KG1 (cell line): ENCODE data around the gene DUS1L.
"Not testable (repeated sequence)": the region's sequence is repeated elsewhere in the genome, so short reads cannot be mapped to it uniquely, and the experiment has no call there.

Experiments
- DNase-seq: peaks from one replicate; lab custom pipeline; 2025; lab: John Stamatoyannopoulos, UW

The DUS1L gene

DNA sequence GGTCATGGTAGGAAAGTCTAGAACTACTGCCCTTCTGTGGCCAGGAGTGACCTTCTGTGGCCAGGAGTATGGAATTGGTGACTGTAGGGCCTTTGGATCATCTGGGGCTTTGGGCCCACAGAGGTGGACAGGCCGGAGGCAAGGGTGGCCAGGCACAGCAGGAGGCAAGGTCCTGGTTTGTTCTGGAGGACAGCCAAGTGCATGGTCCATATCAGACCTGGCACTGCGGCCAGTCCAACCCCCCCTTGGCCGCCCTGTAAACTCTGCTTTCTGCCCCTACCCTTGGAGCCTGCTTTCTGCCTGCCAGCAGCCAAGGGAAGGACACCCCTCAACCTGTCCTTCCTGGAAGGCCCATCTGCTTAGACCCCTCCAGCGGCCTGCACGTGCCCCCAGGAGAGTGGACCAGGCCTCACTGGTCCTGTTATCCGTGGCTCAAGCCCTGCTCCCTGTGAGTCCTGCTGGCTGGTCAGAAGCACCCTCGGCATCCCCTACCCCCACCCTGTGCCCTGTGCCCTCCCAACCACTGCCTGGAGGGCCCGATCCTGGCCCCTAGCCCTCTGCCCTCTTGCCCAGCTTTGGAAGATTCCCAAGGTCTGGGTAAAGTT is 25.8 kb downstream of the DUS1L start:
- DNase-seq, result no peak

DNA sequence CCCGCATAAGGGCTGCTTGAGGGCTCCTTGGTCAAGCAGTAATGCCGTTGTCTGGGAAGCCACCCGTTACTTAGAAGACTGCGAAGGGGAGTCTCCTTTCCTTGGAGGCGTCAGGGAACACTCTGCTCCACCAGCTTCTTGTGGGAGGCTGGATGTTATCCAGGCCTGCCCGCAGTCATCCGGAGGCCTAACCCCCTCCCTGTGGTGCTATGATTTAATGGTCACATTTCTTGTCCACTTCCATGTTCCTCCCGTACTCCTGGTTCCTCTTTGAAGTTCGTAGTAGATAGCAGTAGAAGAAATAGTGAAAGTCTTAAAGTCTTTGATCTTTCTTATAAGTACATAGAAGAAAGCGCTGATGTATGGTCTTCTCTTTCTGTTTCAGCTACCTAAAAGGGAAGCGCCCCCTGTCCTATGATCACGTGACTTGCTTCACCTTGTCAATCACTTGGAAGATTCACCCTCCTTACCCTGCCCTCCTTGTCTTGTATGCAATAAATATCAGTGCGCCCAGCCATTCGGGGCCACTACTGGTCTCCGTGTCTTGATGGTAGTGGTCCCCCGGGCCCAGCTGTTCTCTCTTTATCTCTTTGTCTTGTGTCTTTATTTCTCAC is 26.7 kb downstream of the DUS1L start:
- DNase-seq, result not testable (repeated sequence)

GRCh38 chr17:82037889-82038195 is 27.8 kb downstream of the DUS1L start:
- DNase-seq, result no peak

DNA sequence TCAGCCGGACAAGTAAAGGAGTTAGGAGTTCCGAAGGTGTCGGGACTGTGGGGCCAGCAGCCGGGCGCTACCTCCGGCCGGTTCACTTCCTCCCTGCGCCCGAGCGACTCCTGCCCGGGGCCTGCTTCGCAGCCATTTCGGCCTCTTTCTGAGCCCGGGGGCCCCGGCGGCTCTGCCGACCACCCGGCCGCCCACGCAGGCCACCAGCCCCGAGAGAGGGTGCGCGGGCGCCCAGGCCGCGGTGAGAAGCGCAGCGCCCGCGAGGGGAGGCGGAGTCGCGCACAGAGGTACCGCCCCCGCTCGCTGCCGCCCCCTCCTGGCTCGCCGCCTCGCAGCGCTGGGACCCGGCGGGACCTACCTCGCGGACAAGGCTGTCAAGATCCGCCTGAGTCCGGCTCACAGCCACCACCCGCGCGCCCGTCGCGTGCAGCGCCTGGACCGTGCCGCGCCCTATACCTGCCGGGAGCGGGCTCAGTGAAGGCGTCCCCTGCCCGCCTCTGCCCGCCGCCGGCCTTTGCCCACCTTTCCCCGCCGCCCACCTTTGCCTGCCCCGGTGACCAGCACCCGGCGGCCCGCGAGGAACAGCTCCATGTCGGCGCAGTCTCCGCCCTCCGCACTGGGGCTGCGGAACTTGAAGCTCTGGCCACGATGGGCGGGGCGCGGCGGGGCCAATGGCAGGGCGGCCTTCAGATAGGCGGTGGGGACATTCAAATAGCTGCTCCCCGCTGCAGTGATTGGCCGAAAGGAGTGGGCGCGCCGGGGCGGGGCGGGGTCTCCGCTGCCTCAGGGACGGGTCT is 28.3 kb downstream of the DUS1L start, which contains the start of gene DCXR:
Gene DCXR (minus strand): TSS at position 606 of the 797 bp plus-strand sequence. CDS start 15 bp downstream, at position 591.
- DNase-seq, result peak; percentile 78

- DNase-seq, result no peak
Measured at GRCh38 chr17:82036634-82037091, 28.9 kb downstream of the DUS1L start.

- DNase-seq, result no peak
Measured at GRCh38 chr17:82035956-82036633, 29.5 kb downstream of the DUS1L start.

GRCh38 chr17:82035488-82035887 is 30.1 kb downstream of the DUS1L start:
- no peak for DNase-seq

GRCh38 chr17:82034371-82035011 is 31.1 kb downstream of the DUS1L start:
- DNase-seq, result no peak

- no peak for DNase-seq
Measured at GRCh38 chr17:82033359-82034085, 32.1 kb downstream of the DUS1L start.

- DNase-seq, result no peak
Measured at GRCh38 chr17:82031885-82032627, 33.5 kb downstream of the DUS1L start.

DNA sequence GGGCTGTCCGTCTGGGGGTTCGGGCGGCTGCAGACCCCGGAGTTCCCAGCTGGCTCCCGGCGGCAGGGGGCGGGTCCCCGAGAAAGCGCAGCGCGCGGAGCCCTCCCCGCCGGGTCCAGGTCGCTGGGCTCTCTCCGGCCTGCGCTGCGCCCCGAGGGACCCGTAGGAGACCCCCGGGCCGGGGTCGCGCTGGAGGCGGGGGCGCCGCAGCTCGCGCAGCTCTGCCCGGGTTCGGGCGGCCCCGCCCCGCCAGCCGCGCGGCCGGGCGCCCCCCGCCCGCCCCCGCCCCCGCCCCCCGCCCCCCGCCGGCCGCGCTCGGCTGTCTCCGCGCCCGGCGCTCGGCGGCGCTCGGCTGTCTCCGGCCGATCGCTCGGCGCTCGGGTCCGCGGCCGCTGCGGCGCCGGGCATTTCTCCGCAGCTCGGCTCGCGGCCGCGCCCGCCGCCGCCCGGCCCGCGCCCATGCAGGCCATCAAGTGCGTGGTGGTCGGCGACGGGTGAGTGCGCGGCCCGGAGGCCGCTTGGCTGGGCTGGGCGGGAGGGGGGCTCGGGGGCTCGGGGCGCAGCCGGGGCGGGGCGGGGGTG is 34.2 kb downstream of the DUS1L start, which contains the start of gene RAC3:
Gene RAC3 (plus strand): TSS at position 376 of the 582 bp plus-strand sequence. CDS start 84 bp downstream, at position 460.
- DNase-seq, result no peak

DNA sequence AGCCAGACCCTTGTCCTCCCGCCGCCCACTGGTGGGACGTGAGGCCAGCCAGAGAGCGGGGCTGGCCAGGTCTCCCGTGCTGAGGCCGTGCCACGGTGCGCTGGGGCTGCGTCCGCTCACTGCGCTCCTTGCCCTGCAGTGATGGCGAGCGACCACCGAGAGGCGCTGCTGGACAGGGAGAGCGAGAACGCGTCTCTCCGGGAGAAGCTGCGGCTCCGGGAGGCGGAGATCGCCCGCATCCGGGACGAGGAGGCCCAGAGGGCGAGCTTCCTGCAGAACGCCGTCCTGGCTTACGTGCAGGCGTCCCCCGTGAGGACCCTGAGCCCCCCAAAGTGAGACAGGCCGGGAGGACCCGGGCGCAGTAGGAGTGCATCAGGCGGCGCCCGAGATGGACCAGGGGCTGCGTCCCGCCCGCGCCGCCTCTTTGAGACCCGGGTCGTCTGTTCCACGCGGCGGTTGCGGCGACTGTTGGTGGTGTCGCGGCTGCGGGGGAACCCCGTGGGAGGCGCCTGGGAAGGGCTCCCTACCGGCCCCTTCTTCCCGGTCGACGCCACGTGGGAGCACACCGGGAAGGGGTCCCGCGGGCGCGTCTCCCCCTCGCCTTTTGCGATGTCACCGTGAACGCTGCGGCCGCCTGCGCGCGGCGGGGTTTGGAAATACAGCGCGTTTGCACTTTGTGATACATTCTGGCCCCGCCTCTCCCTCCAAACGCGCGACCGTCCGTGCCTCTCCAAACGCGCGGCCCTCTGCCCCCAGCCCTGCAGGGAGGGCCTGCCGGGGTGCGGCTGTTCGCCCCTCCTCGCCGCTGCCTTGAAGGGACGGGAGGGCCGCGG is 34.9 kb downstream of the DUS1L start:
- DNase-seq, result peak; percentile 83

- DNase-seq, result no peak
Measured at GRCh38 chr17:82029990-82030469, 35.6 kb downstream of the DUS1L start.

DNA sequence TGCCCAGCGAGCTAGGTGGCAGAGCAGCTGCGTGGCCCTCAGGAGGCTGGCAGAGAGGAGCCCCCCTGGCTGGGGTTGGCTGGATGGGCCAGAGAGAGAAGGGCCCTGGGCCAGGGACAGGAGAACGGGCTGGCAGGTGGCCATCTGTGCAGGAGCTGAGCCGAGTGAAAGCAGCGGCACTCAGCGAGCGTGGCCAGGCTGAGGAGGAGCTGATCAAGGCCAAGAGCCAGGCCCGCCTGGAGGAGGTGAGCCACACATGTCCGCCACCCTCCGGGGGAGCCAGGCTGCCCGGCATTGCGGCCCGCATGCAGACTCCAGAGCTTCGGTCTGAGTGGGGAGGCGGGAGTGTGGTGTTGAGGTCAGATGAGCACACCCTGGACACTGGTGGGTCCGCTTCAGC is 36.2 kb downstream of the DUS1L start:
- no peak for DNase-seq

- no peak for DNase-seq
Measured at GRCh38 chr17:82028966-82029365, 36.6 kb downstream of the DUS1L start.

DNA sequence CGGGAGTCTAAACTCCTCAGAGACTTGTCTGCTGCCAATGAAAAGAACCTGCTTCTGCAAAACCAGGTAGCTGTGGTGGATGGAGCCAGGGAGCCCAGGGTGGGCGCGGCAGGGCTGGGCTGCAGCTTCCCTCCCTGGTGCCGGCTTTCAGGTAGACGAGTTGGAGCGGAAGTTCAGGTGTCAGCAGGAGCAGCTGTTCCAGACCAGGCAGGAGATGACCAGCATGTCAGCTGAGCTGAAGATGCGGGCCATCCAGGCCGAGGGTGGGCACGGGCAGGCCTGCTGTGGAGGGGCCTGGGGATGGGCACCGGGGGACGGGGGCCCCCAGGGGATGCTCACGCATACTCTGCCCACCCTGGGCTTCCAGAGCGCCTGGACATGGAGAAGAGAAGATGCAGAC is 37.4 kb downstream of the DUS1L start:
- no peak for DNase-seq

DNA sequence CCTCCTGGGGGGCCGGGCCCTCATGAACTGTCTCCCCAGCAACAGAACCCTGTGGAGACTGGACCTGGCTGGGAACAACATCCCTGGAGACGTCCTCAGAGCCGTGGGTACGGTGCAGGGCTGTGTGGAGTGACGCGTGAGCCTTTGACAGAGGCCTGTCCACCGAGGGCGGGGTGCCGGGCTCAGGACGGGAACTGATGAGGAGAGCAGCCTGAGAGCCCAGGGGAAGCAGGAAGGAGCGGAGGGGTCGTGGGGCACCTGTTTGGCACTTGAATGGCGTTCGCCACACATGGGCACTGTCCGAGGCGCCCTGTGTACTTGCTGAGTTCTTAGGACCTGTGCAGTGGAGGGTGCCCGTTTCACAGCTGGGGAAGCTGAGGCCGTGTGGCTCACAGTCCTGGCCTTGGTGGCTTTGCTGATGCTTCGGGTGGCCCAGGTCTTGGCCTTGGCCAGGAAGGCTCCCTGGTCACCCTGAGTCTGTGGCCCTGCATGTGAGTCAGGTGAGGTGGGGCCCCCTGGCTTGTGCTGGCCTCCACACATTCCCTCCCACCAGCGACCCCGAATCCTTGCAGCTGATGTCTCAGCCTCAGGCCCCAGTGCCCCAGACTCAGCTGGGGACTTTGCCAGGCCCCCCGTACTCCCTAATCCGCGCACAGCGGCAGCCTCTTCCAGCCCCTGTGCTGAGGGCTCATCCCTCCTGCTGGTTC is 40.0 kb downstream of the DUS1L start:
- DNase-seq, result no peak

GRCh38 chr17:82024859-82025258 is 40.7 kb downstream of the DUS1L start:
- DNase-seq, result no peak
